Aorta (tissue), 5 donors: Measurements from ENCODE around the gene NREP. TPM values are rescaled to one million over a fixed set of nuclear protein-coding genes. Genes with fewer than 3 reads are reported as not detected.

Source experiments
- ATAC-seq: fragments of 200-7000 bp; cut with Tn5 transposase; one replicate; pipeline ENCODE4 v1.9.1; 2022; ENCODE audit warnings: moderate library complexity; ENCODE audit not compliant: low FRiP score
- DNase-seq, 2 donors: peaks; one replicate each; pipeline ENCODE4 v3.0.0-alpha.2; 2020
- H3K27ac ChIP-seq, 2 donors: one replicate each; pipeline ENCODE4 v1.5.1; 2013; ENCODE audit warnings: low read length in 2 of 2, mild to moderate bottlenecking in 2 of 2, moderate library complexity in 2 of 2, control low read depth in 1 of 2, inconsistent platforms in 1 of 2, low read depth in 1 of 2
- H3K27me3 ChIP-seq, 2 donors: one replicate each; pipeline ENCODE4 v1.6.1; 2013; ENCODE audit warnings: control low read depth in 1 of 2, low read length in 1 of 2, mild to moderate bottlenecking in 1 of 2, moderate library complexity in 1 of 2; ENCODE audit not compliant: insufficient read depth in 2 of 2, control insufficient read depth in 1 of 2
- H3K36me3 ChIP-seq, 2 donors: one replicate each; pipeline ENCODE4 v1.6.1; 2013; ENCODE audit warnings: control low read depth in 1 of 2, low read length in 1 of 2, mild to moderate bottlenecking in 1 of 2; ENCODE audit not compliant: insufficient read depth in 2 of 2, control insufficient read depth in 1 of 2
- H3K4me1 ChIP-seq, 2 donors: one replicate each; pipeline ENCODE4 v1.6.1; 2013; ENCODE audit warnings: low read length in 2 of 2, control low read depth in 1 of 2, mild to moderate bottlenecking in 1 of 2, moderate library complexity in 1 of 2; ENCODE audit not compliant: insufficient read depth in 2 of 2, control insufficient read depth in 1 of 2
- H3K4me3 ChIP-seq, 2 donors: one replicate each; pipeline ENCODE4 v1.5.1; 2013; ENCODE audit warnings: low read length in 2 of 2, control low read depth in 1 of 2, mild to moderate bottlenecking in 1 of 2
- H3K9me3 ChIP-seq: one replicate; pipeline ENCODE4 v1.6.1; 2013; ENCODE audit warnings: mild to moderate bottlenecking, low read length; ENCODE audit not compliant: control insufficient read depth
- WGBS, 2 donors: extraction: QIAGEN DNeasy Blood & Tissue Kit; methylation state at CpG; one replicate each; pipeline ENCODE4 v1.1.7; 2013; 5-methylcytosine and 5-hydroxymethylcytosine counted together
- intact Hi-C, 2 donors: fragments of 100-400 bp; cut with DNase I; formaldehyde crosslinking; loops; one replicate each; pipeline versions ENCODE4 v1.14.2 to v1.15.0; 2022
- polyA plus RNA-seq, 2 donors: library from polyadenylated mRNA; stranded (reverse); fragments of 200-250 nt; gene quantifications; one replicate each; pipeline ENCODE4 v1.2.3, GENCODE V29; 2013
- total RNA-seq, 2 donors: library from RNA; stranded (reverse); fragmentation: NEBNext Ultra II Directional; extraction: Animal tissue kit (Norgen Biotek cat#: 25700); gene quantifications; one replicate each; pipeline ENCODE4 v1.2.1, GENCODE V29; 2021
- donor health status: healthy with polysubstance abuse.
- donor health status: Bipolar disorder and iron deficiency.
- donor health status: DM: no; HTN: no; CAD: no.
- donor health status: DM: no; HTN: no; CAD: no.
- donor health status: DM: yes; HTN: yes; CAD: no.

NREP gene
- total and polyA plus RNA-seq, 4 donors, result 8.3 to 33.7 (median 22.2) TPM

DNA sequence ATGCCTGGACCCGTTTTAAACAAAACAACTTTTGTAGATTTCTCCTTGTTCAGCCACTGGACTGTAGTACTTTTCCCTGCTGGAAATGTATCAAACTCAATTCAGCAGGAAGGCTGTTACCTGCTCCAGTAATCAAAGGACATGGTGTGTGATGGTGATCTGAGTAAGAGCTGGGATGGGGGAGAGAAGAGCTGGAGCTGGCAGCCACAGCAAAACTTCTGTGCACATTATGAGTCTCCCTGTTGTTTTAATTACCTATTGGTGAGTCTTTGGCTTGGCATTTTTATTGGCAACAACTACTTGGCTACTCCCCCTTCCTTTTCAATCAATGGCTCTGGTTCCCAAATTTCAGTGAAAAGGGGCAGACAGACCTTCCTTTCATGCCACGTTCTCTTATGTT, 9.7 kb downstream of the NREP start:
- ATAC-seq (no peak), DNase-seq (no peak)
- Histone ChIP-seq H3K9me3 (no peaks in the 10 kb centered on the region), H3K4me3 (no peak overlapping the region), H3K27ac (no peak overlapping the region), H3K36me3 (no peaks in the 10 kb centered on the region), H3K4me1 (peaks cover 3 to 18% of the 10 kb centered on the region in 2 donors), H3K27me3 (no peaks in the 10 kb centered on the region)
- 7 to 22% methylated on average over 2 of the region's 2 CpGs for WGBS, 2 donors
- intact Hi-C loops, result loop anchor here (10.0 kb wide), 2 partner anchors 93 to 257 kb away; no protein-coding TSS in a partner anchor

- Histone ChIP-seq H3K27ac (no peak overlapping the region), H3K4me1 (peaks cover 3 to 18% of the 10 kb centered on the region in 2 donors), H3K36me3 (no peaks in the 10 kb centered on the region), H3K4me3 (no peak overlapping the region), H3K9me3 (no peaks in the 10 kb centered on the region), H3K27me3 (no peaks in the 10 kb centered on the region)
- intact Hi-C loops, result loop anchor here (10.0 kb wide), 2 partner anchors 92 to 258 kb away; no protein-coding TSS in a partner anchor
- WGBS, 2 donors, result 70 to 74% methylated on average over 4 of the region's 4 CpGs
- ATAC-seq (no peak), DNase-seq (no peak)
These were observed 10.2 kb downstream of the NREP start for GRCh38 chr5:111746791-111747190.

DNA sequence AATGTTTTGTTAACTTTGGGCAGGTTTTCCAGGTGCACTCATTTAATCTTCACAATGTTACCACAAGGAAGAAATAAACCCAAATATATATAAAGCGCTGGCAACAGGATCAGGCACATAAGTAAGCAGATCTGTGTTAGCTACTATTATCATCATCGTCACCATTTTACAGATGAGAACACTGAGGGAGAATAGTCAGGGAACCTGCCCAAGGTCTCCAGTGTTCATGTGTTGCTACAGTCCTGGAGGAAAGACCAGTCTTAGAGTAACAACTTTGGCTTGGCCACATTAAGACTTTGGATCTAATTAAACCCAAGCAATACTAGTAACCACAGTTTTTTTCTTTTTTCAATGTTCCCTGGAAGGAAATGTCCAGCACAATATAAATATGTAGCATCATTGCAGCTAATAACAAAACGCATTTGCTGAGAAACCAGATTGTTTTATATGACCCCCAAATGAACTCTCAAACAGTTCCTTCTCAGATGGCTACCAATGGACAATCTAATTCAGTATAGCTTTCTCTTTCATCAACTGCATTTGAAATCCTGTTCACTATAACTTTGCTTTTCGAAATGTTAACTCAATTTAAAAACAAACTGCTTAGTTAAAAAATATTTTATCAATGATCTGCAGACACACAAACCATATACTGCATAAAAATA, 11.8 kb downstream of the NREP start:
- ATAC-seq (no peak), DNase-seq (no peak)
- Histone ChIP-seq H3K4me3 (no peak overlapping the region), H3K27ac (no peak overlapping the region), H3K36me3 (no peaks in the 10 kb centered on the region), H3K27me3 (no peaks in the 10 kb centered on the region), H3K4me1 (peaks cover 3 to 18% of the 10 kb centered on the region in 2 donors), H3K9me3 (no peaks in the 10 kb centered on the region)
- WGBS, 2 donors, result 83% methylated on average over 4 of the region's 4 CpGs
- intact Hi-C loops, result loop anchor here (10.0 kb wide), 2 partner anchors 90 to 260 kb away; no protein-coding TSS in a partner anchor

GRCh38 chr5:111744455-111744854, 12.5 kb downstream of the NREP start:
- ATAC-seq (no peak), DNase-seq (no peak)
- H3K27ac ChIP-seq, result no peak overlapping the region
- intact Hi-C loops, result loop anchor here (10.0 kb wide), 2 partner anchors 90 to 260 kb away; no protein-coding TSS in a partner anchor
- H3K9me3 ChIP-seq, result no peaks in the 10 kb centered on the region
- no peaks in the 10 kb centered on the region for H3K36me3 ChIP-seq
- H3K4me3 ChIP-seq, result no peak overlapping the region
- WGBS, 2 donors, result 32 to 35% methylated on average over 2 of the region's 2 CpGs
- H3K27me3 ChIP-seq, result no peaks in the 10 kb centered on the region
- H3K4me1 ChIP-seq, result peaks cover 3 to 18% of the 10 kb centered on the region in 2 donors

- peaks cover 3 to 18% of the 10 kb centered on the region in 2 donors for H3K4me1 ChIP-seq
- 10 to 14% methylated on average over 2 of the region's 2 CpGs for WGBS, 2 donors
These were observed 13.0 kb downstream of the NREP start for GRCh38 chr5:111743988-111744387.

DNA sequence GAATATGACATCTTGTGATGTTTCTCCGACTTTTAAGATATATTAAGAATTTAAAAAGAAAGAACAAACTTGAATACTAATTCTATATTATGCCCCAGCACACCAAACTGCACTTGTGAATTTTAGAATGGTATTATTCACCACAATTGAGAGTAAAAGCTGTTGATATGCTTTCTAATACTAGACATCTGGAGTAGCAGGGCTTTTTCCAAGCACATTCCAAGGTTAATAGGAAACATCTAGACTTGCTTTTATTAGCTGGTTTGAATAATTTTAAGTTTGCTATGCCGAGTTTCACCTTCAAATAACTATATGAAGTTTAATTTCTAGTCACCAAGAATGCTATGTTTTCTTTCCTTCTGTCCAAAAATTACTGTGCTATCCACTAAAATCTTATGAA, 13.5 kb downstream of the NREP start:
- no peak overlapping the region for H3K4me3 ChIP-seq
- no peak overlapping the region for H3K27ac ChIP-seq
- no peak for ATAC-seq
- H3K4me1 ChIP-seq, result peaks cover 0 to 14% of the 10 kb centered on the region in 2 donors
- no peaks in the 10 kb centered on the region for H3K27me3 ChIP-seq
- no peaks in the 10 kb centered on the region for H3K36me3 ChIP-seq
- no peaks in the 10 kb centered on the region for H3K9me3 ChIP-seq
- no peak for DNase-seq
- WGBS, 2 donors, result 6 to 12% methylated on average over 2 of the region's 2 CpGs
- intact Hi-C loops, result loop anchor here (10.0 kb wide), 2 partner anchors 89 to 261 kb away; no protein-coding TSS in a partner anchor

More at GRCh38 chr5:111743988-111744387, 13.0 kb downstream of the NREP start:
- ATAC-seq (no peak), DNase-seq (no peak)
- H3K4me3 ChIP-seq, result no peak overlapping the region
- no peak overlapping the region for H3K27ac ChIP-seq
- H3K27me3 ChIP-seq, result no peaks in the 10 kb centered on the region
- no peaks in the 10 kb centered on the region for H3K9me3 ChIP-seq
- intact Hi-C loops, result loop anchor here (10.0 kb wide), 2 partner anchors 89 to 261 kb away; no protein-coding TSS in a partner anchor
- no peaks in the 10 kb centered on the region for H3K36me3 ChIP-seq

DNA sequence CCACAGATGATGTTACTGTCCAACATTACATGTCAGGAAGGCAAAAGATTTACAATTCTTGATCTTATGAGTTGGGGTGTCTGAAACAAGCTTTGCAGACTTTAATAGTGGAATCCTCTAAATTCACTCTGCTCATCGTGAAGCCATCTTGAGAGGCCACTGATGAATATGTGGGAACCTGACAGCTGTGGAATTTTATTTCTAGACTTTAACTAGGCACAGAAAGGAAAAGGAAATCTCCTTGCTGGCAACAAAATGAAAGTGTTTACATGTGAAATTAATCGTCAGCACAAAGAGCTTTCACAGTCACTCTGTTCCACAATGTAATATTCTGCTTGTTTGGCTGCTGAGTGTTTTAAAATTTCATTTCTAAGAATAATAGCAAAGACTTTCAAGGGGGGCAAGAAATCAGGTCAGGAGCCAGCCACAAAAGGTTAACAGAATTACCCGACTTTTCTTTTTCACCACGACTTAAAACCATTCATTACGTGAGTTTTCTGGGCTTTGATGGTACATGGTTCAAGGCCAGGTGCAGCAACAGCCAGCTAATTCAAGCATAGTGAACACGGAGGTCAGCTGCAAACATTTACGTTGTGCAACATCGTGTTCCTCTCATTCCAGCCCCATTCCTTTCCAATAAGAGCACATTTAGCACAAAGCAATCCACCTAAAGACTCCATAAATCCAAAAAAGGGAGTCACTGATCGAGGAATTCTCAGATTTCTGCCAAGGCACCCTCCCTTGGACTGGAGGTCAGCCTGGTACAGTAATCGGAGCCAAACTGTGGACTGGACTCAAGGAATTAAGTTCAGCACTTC, 14.6 kb downstream of the NREP start:
- Histone ChIP-seq H3K27me3 (no peaks in the 10 kb centered on the region), H3K4me1 (peaks cover 0 to 9% of the 10 kb centered on the region in 2 donors), H3K27ac (peak overlapping the region in 1 of 2 donors; percentile 23), H3K9me3 (no peaks in the 10 kb centered on the region), H3K4me3 (peak overlapping the region in 1 of 2 donors; percentile 50), H3K36me3 (no peaks in the 10 kb centered on the region)
- intact Hi-C loops, result loop anchor here (10.0 kb wide), 2 partner anchors 88 to 262 kb away; no protein-coding TSS in a partner anchor
- WGBS, 2 donors, result 5 to 8% methylated on average over 10 of the region's 10 CpGs
- DNase-seq, result no peak
- peak; percentile 78 for ATAC-seq

- peaks cover 0 to 12% of the 10 kb centered on the region in 2 donors for H3K4me1 ChIP-seq
- H3K27ac ChIP-seq, result no peak overlapping the region
- no peaks in the 10 kb centered on the region for H3K9me3 ChIP-seq
- no peaks in the 10 kb centered on the region for H3K27me3 ChIP-seq
- no peaks in the 10 kb centered on the region for H3K36me3 ChIP-seq
- intact Hi-C loops, result loop anchor here (10.0 kb wide), 2 partner anchors 86 to 264 kb away; no protein-coding TSS in a partner anchor
- WGBS, 2 donors, result 73 to 74% methylated on average over 3 of the region's 3 CpGs
- H3K4me3 ChIP-seq, result no peak overlapping the region
- DNase-seq (no peak), ATAC-seq (no peak)
These were observed 15.7 kb downstream of the NREP start for GRCh38 chr5:111741278-111741677.
